HCEC 1CT (cell line): ENCODE results near the gene EP300.
"Not testable (repeated sequence)": the region's sequence is repeated elsewhere in the genome, so short reads cannot be mapped to it uniquely, and the experiment has no call there.

ENCODE experiments used
- DNase-seq: peaks from one replicate; pipeline ENCODE4 v3.0.0-alpha.2; 2017

EP300 gene

DNA sequence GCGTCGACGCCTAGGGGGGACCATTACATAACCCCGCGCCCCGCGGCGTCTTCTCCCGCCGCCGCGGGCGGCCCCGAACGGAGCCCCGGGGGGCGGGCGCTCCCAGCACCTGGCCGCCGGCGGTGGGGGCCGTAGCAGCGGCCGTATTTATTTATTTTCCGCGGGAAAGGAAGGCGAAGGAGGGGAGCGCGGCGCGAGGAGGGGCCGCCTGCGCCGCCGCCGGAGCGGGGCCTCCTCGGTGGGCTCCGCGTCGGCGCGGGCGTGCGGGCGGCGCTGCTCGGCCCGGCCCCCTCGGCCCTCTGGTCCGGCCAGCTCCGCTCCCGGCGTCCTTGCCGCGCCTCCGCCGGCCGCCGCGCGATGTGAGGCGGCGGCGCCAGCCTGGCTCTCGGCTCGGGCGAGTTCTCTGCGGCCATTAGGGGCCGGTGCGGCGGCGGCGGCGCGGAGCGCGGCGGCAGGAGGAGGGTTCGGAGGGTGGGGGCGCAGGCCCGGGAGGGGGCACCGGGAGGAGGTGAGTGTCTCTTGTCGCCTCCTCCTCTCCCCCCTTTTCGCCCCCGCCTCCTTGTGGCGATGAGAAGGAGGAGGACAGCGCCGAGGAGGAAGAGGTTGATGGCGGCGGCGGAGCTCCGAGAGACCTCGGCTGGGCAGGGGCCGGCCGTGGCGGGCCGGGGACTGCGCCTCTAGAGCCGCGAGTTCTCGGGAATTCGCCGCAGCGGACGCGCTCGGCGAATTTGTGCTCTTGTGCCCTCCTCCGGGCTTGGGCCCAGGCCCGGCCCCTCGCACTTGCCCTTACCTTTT lies at the start of gene EP300:
Gene EP300 (plus strand): TSS at position 570 of the 795 bp plus-strand sequence. CDS start 413 bp downstream, outside the sequence.
- peak; percentile 65 for DNase-seq

DNA sequence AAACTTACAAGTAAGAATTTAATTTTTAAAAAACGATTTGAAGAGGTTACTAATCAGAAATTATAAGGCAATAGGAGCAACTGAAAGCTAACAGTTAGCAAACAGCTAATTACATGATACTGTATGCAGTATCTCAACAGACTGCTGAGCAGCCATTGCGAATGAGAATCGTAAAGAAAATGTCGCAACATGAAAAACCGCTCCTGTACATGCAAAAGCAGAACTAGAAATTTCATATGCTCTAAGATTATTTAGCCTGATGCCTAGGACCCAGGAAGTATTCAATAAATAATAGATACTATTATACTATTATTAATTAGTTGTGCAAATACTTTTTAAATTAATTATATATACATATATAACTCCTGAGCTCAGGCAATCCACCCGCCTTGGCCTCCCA lies 48.7 kb upstream of the EP300 start:
- no peak for DNase-seq

DNA sequence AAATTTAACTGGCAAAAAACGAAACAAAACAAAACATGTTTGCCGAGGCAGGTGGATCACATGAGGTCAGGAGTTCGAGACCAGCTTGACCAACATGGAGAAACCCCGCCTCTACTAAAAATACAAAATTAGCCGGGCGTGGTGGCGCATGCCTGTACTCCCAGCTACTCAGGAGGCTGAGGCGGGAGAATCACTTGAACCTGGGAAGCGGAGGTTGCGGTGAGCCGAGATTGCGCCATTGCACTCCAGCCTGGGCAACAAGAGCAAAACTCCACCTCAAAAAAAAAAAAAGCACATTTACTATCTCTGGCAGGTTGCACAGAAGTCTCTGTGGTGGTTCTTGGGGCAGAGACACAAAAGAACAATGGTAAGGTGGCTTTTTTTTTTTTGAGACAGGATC lies 46.8 kb upstream of the EP300 start:
- DNase-seq = not testable (repeated sequence)

DNA sequence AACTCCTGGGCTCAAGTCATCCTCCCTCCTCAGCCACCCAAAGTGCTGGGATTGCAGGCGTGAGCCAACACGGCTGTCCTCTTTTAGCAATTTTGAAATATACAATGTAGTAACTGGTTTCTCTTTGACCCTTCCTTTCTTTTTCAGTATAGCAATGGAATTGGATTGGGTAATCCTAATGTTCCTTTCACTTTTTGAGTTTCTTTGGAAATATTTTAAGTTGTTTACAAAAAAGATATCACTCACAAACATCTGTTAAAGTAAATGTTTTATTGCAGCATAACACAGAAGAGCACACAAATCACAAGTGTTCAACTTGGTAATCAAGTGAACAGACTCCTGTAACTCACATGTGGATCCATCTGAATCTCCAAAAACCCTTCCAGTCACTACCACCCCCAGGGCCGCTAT lies 44.6 kb upstream of the EP300 start:
- peak; percentile 27 for DNase-seq

GRCh38 chr22:41048345-41048744 lies 44.0 kb upstream of the EP300 start:
- not testable (repeated sequence) for DNase-seq

GRCh38 chr22:41048791-41049717 lies 43.3 kb upstream of the EP300 start:
- DNase-seq = peak; percentile 63

DNA sequence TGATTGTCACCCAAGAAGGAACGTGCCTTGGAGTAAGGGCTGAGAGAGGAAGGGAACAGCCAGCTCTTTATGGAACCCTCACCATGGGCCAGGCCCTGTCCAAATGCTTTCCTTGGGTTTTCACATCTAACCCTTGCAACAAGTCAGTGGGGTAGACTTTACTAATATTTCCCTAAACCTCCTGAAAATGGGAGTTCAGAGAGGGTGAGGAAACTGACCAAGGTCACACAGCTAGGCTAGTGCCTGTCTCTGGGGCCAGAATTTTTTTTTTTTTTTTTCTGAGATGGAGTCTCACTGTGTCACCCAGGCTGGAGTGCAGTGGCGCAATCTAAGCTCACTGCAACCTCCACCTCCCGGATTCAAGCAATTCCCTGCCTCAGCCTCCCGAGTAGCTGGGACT lies 42.6 kb upstream of the EP300 start:
- not testable (repeated sequence) for DNase-seq

DNA sequence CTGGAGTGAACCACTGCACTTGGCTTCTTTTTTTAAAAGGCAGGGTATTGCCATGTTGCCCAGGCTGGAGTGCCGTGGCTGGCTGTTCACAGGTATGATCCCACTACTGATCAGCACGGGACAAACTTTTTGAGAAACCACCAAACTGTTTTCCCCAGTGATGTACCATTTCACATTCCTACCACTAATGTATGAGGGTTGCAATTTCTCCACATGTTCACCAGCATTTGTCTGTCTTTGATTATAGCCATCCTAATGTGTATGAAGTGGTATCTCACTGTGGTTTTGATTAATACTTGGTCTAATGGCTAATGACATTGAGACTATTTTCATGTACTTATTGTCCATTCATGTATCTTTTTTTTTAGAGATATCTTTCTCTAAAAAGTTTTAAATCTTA lies 41.5 kb upstream of the EP300 start:
- no peak for DNase-seq

GRCh38 chr22:41052661-41053490 lies 39.5 kb upstream of the EP300 start:
- peak; percentile 83 for DNase-seq

- DNase-seq = no peak
Measured at GRCh38 chr22:41057076-41057475, 35.3 kb upstream of the EP300 start.

- no peak for DNase-seq
Measured at GRCh38 chr22:41062146-41062545, 30.2 kb upstream of the EP300 start.

DNA sequence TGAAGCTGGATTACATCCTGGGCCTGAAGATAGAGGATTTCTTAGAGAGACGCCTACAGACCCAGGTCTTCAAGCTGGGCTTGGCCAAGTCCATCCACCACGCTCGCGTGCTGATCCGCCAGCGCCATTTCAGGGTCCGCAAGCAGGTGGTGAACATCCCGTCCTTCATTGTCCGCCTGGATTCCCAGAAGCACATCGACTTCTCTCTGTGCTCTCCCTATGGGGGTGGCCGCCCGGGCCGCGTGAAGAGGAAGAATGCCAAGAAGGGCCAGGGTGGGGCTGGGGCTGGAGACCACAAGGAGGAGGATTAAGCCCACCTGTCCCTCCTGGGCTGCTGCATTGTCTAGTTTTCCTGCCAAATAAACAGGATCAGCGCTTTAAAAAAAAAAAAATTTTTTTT lies 28.1 kb upstream of the EP300 start:
- not testable (repeated sequence) for DNase-seq

GRCh38 chr22:41066341-41066740 lies 26.1 kb upstream of the EP300 start:
- not testable (repeated sequence) for DNase-seq

GRCh38 chr22:41067968-41068367 lies 24.4 kb upstream of the EP300 start:
- not testable (repeated sequence) for DNase-seq

- DNase-seq = no peak
Measured at GRCh38 chr22:41070665-41071331, 21.6 kb upstream of the EP300 start.

- DNase-seq = no peak
Measured at GRCh38 chr22:41074061-41074460, 18.3 kb upstream of the EP300 start.

DNA sequence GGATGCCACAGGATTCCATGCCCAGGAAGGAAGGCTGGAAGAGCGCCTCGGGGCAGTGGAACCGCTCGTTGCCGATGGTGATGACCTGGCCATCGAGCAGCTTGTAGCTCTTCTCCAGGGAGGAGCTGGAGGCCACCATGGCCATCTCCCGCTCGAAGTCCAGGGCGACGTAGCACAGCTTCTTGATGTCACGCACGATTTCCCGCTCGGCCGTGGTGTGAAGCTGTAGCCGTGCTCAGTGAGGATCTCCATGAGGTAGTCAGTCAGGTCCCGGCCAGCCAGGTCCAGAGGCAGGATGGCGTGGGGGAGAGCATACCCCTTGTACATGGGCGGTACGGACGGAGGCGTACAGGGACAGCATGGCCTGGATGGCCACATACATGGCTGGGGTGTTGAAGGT lies 17.9 kb upstream of the EP300 start:
- DNase-seq = no peak

DNA sequence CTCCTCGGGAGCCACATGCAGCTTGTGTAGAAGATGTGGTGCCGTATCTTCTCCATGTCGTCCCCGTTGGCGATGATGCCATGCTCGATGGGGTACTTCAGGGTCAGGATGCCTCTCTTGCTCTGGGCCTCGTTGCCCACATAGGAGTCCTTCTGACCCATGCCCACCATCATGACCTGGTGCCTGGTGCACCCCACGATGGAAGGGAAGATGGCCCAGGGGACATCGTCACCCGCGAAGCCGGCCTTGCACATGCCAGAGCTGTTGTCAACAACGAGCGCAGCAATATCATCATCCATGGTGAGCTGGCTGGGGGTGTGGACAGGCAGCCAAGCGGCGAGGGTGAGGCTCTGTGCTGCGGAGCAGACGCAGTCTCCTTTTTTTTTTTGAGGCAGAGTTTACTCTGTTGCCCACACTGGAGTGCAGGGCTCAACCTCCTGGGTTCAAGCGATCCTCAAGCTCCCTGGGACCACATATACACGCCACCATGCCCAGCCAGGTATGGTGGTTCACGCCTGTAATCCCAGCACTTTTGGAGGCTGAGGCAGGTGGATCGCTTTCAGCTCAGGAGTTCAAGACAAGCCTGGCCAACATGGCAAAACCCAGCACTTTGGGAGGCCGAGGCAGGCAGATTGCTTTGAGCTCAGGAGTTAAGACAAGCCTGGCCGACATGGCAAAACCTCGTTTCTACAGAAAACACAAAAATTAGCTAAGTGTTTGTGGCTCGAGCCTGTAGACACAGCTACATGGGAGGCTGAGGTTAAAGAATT lies 17.3 kb upstream of the EP300 start:
- no peak for DNase-seq

GRCh38 chr22:41075946-41076345 lies 16.4 kb upstream of the EP300 start:
- no peak for DNase-seq

GRCh38 chr22:41076857-41077256 lies 15.5 kb upstream of the EP300 start:
- no peak for DNase-seq

GRCh38 chr22:41078931-41079330 lies 13.5 kb upstream of the EP300 start:
- no peak for DNase-seq

DNA sequence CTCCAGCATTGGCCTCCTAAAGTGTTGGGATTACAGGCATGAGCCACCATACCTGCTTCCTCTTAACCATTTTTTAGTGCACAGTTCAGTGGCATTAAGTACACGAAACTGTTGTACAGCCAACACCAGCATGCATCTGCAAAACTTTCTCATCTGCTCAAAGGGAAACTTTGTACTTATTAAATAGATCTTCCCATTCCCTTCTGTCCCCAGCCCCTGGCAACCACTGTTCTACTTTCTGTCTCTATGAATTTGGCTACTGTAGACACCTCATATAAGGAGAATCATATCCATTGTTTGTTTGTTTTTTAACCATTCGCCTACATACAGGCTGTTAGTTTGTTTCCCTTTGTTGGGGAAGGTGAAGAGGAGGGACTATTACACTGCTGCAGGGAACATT lies 6.5 kb upstream of the EP300 start:
- DNase-seq = no peak
